GM18517 (cell line): ENCODE data around the gene PLCB4.
"Not testable (repeated sequence)": the region's sequence is repeated elsewhere in the genome, so short reads cannot be mapped to it uniquely, and the experiment has no call there.

Source experiments
- ATAC-seq: cut with Tn5 transposase; IDR thresholded peaks from one replicate; pipeline ENCODE4 v1.9.1; 2021; ENCODE audit warnings: mild to moderate bottlenecking, moderate library complexity; ENCODE audit not compliant: unreplicated experiment

Gene PLCB4

GRCh38 chr20:9068841-9069663, at the start of gene PLCB4:
Gene PLCB4, plus strand, starts transcription at chr20:9069087. Its CDS starts 238,728 bp downstream, at chr20:9307815.
- ATAC-seq: no peak

DNA sequence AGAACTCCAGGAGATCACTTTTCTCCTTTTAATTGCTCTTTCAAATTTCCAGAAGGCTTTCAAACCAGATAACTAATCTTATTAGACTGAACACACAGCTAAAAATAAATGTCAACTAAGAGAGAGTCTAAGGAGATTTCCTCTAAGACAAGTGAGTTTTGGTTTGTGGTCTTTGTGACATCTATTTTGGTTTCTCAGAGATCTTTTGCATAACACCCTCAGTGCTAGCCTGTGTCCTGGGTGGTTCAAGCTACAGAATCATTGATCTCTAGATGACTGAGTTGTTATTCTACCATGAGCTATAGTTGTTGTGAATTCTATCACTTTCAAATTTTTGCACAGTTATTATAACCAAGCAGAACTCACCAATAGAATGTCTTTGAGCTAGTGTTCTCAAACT, 49.1 kb upstream of the PLCB4 start:
- ATAC-seq: no peak

GRCh38 chr20:9021216-9021615, 47.7 kb upstream of the PLCB4 start:
- no peak for ATAC-seq

DNA sequence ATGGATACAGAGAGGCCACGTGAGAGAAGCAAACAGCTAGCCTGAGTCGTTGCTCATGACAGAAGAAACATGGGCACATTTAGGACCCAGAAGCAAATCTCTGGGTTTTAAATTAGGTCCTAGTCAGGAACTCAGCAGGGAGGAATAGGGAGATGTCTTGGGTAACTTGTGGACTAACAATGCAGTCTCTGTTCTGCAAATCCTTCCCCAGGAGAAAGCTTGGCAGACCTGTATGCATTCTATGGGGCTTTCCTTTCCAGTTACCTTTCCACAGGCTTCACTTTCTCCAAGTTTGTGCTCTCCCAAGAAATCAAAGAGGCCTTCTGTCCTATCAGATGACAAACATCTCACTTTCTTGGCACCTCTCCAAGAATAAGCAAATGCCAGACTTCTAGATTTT, 47.2 kb upstream of the PLCB4 start:
- no peak for ATAC-seq

DNA sequence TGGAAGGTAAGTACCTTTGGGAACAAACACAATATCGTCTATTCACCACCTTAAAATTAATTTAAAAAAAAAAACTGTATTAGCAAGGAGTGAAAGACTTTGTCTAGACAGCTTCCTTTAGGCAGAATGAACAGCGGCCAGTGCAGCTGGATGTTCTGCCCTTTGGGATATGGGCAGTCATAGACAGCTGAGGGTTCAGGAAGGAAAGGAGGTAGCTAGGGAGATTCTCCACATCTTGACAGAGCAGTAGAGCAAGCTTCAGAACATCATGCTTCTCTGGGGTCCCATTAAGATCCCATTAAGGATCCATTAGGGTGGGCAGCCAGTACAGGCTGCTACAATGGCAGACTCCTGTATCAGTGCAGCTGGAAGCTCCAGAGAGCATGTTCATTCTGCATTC, 46.5 kb upstream of the PLCB4 start:
- no peak for ATAC-seq

- no peak for ATAC-seq
Measured at GRCh38 chr20:9024606-9025005, 44.3 kb upstream of the PLCB4 start.

DNA sequence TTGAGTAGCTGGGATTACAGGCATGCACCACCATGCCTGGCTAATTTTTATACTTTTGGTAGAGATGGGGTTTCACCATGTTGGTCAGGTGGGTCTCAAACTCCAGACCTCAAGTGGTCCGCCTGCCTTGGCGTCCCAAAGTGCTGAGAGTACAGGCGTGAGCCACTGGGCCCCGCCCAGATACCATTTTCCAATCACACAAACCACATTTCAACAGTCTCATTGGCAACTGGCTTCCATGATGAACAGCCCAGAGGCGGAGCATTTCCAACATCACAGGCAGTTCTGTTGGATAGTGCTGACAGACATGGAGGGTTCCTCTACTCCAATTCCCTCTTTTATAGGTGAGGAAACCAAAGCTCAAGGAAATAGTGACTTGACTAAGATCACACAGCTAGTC, 43.9 kb upstream of the PLCB4 start:
- no peak for ATAC-seq

DNA sequence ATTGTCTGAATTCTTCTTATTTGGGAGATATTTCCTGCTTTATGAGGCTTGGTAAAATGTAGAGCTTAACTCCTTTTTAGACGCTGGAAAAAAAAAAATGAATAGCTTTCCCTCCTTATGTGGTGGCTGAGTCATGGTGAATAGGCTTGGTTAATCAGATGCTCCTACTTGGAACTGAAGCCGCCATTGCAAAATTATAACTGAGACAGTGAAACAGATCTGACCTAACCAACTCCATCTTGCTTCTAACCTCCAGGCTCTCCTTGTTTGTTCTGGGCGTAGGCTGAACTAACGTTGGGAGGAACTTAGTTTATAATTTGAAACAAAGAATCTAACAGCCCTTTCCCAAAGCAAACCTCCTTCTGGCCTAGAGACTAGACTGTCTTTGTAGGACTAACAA, 43.2 kb upstream of the PLCB4 start:
- ATAC-seq: no peak

- ATAC-seq: no peak
Measured at GRCh38 chr20:9027626-9028025, 41.3 kb upstream of the PLCB4 start.

DNA sequence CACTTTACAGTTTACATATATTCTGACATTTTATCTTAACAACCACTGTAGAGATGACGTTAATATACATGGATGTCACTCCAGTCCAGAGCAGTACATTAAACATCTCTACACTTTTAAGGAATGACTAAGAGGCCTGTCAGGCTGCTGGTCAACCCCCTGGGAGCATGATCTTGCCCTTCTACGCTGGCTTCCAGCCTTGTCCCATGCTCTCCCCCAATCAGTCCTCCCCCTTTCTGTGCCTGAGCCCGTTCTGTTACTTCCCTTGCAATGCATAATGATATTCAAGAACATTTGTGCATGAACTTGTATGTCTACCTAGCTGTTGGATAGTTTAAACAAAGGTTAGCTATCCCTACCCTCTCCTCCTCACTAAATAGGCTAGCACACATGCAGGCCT, 40.5 kb upstream of the PLCB4 start:
- ATAC-seq: no peak

- ATAC-seq: no peak
Measured at GRCh38 chr20:9031991-9032390, 36.9 kb upstream of the PLCB4 start.

GRCh38 chr20:9032758-9033157, 36.1 kb upstream of the PLCB4 start:
- no peak for ATAC-seq

DNA sequence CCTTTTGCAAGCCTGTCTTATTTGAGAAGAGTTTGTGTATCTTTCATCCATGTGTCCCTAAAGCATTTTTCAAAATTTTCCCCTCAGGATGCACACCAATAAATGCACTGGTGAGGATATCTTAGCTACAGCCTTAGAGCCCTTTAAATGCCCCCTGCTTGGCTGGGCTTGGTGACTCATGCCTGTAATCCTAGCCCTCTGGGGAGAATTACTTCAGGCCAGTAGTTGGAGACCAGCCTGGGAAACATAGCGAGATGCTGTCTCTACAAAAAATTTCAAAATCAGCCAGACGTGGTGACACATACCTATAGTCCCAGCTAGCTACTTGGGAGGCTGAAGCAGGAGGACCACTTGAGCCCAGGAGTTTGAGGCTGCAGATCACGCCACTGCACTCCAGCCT, 33.8 kb upstream of the PLCB4 start:
- ATAC-seq: no peak

DNA sequence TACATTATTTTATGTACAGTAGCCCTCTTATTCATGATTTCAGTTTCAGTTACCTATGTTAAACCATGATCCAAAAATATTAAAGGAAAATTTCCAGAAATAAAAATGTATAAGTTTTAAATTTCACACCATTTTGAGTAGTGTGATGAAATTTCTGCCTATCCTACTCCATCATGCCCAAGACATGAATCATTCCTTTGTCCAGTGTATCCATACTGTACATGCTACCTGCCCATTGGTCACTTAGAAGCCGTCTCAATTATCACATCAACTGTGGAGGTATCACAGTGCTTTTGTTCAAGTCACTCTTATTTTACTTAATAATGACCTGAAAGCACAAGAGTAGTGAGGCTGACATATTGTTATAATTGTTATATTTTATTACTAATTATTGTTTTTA, 32.3 kb upstream of the PLCB4 start:
- ATAC-seq: no peak

- ATAC-seq: no peak
Measured at GRCh38 chr20:9038791-9039535, 29.9 kb upstream of the PLCB4 start.

DNA sequence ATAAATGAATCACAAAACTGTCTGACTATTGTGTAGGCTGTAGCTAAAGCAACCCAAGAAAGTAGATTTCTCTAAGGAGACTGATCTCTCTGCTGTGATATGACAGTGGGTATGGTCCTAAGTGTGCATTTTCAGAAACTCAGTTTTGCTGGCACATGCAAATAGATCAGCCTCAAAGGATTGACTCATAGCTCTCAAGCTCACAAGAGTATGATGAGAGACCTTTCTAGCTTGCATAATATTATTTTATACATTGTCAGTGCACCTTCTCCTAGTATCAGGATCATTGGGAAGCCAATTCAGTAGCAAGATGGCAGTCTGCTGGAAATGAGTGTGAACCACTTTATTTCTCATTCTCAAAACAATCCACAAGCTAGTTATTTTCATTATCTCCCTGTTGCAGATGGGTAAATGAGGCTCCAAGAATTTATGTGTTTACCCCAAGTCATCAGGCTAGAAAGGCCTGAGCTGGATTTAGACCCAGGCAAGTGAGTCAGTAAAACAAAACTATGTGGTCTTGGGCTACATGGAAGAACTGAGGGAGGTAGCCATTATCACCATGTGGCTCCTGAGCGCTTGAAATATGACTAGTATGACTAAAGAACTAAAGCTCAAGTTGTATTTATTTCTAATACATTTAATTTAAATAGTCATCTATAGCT, 27.9 kb upstream of the PLCB4 start:
- ATAC-seq: no peak

GRCh38 chr20:9043364-9043763, 25.5 kb upstream of the PLCB4 start:
- no peak for ATAC-seq

GRCh38 chr20:9047928-9048327, 21.0 kb upstream of the PLCB4 start:
- not testable (repeated sequence) for ATAC-seq

DNA sequence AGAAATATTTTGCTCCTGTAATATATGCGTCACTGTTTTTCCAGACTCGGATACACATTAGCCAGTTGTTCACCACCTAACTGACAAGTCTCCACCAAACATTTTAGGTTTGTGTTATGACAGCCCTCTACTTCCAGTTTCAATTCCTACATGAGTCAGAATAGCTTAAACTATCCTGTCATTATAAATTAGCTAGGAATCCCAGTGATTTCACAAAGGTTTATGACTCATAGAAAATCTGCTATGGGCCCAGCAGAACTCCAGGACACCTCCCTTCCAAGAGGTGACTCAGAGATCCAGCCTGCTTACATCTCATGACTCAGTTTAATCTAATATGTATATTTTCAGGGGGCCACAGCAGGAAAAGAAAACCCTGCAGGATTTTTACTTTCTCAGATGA, 17.4 kb upstream of the PLCB4 start:
- ATAC-seq: no peak

DNA sequence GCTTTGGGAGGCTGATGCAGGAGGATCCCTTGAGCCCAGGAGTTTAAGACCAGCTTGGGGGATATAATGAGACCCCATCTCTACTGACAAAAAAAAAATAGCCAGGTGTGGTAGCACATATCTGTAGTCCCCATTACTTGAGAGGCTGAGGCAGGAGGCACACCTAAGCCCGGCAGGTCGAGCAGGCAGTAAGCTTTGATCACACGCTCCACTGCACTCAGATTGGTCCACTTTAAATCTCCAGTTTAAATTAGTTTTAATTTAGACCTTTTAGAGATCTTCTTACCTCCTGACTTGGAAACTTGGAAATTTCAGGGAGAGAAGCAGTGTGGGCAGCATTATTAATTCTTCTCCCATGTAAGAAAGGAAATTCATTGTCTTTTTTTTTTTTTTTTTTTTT, 16.8 kb upstream of the PLCB4 start:
- ATAC-seq: no peak

GRCh38 chr20:9053108-9053507, 15.8 kb upstream of the PLCB4 start:
- no peak for ATAC-seq

- no peak for ATAC-seq
Measured at GRCh38 chr20:9054176-9054575, 14.7 kb upstream of the PLCB4 start.
